Skin of body (tissue), 2 donors: ENCODE data around the gene EXTL1. TPM values are rescaled to one million over a fixed set of nuclear protein-coding genes. Genes with fewer than 3 reads are reported as not detected.
A peak's percentile ranks its signal among the peaks of the same experiment; 100 is the strongest.

Experiments used
- DNase-seq: peaks from one replicate; lab custom pipeline; 2025; lab: John Stamatoyannopoulos, UW
- total RNA-seq: library from RNA; depleted of rRNA; stranded (reverse); fragments of >200 nt; gene quantifications from one replicate; pipeline ENCODE4 v1.2.3, GENCODE V29; 2014

EXTL1 gene
- total RNA-seq, 1 donor from 2014 or later, result 0.69 TPM

DNA sequence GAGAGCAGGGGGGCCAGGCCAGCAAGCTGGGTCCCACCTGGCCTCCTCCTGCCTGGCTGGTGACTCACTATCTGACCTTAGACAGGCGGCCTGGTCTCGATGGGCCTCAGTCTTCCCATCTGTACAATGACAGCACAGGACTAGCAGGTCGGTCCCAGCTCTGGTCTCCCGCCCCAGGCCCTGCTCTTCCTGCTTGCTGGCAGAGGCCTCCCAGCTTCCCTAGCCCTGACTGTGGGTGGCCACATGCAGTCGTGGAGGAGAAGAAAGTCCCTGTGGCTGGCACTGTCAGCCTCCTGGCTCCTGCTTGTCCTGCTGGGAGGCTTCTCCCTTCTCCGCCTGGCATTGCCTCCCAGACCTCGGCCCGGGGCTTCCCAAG, 817 bp downstream of the EXTL1 start:
- DNase-seq, result no peak

DNA sequence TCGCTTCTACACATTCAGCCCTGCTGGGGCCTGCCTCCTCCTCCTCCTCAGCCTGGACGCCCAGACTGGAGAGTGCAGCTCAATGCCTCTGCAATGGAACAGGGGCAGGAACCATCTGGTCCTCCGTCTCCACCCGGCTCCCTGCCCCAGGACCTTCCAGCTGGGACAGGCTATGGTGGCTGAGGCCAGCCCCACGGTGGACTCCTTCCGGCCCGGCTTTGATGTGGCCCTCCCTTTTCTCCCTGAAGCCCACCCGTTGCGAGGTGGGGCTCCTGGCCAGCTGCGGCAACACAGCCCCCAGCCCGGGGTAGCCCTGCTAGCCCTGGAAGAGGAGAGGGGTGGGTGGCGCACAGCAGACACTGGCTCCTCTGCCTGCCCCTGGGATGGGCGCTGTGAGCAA, 1.4 kb downstream of the EXTL1 start:
- DNase-seq, result no peak

- DNase-seq, result no peak
Observed at GRCh38 chr1:26023826-26024225, 2.3 kb downstream of the EXTL1 start.

GRCh38 chr1:26025060-26025459, 3.5 kb downstream of the EXTL1 start:
- no peak for DNase-seq

DNA sequence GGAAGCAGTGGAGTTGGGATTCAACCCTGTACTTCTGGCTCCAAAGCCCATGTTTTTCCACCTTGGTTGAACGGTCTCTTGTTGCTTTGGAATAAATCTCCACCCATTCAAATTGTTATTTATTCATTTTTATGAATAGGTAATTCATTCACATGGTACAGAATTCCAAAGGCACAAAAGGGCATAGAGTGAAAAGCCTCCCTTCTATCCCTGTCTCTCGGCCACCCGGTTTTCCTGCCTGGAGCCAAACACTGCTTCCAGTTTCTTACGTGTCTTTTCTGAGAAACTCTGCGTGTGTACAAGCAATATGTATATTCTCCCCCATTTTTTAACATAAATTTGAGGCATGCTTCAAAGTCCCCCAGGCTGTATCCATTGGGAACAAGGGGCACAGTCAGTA, 3.9 kb downstream of the EXTL1 start:
- DNase-seq, result no peak

DNA sequence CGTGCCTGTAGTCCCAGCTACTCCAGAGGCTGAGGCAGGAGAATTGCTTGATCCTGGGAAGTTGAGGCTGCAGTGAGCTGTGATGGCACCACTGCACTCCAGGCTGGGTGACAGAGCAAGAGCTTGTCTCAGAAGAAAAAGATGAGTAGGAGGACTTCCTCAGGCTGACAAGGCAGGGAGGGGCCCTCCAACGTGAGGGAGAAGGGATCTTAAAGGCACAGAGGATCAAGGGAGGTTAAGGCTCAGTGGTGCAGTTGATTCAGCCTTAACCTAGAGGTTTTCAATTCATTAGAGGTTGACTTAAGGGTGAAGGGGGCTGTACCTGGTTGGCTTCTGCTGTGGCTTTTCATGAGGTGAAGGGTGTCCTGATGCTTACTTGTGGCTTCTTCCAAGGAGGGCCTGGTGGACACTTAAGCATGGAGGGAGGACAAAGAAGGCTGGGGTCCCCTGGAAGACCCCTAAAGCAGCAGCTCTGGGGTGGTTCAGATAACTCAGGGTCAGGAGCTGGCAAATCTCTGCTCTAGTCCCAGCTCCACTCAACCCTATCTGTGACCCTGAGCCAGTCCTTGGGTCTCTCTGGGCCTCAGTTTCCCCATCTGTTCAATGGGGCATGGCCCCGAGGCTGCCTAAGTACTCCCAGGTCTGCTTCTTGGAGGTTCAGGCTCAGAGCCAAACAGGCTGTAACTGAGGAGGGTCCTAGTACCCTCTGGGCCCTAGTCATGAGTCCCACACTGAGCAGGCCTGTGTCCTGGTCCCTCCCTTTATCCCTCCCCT, 6.3 kb downstream of the EXTL1 start:
- no peak for DNase-seq

GRCh38 chr1:26028490-26028980, 7.0 kb downstream of the EXTL1 start:
- DNase-seq, result no peak

DNA sequence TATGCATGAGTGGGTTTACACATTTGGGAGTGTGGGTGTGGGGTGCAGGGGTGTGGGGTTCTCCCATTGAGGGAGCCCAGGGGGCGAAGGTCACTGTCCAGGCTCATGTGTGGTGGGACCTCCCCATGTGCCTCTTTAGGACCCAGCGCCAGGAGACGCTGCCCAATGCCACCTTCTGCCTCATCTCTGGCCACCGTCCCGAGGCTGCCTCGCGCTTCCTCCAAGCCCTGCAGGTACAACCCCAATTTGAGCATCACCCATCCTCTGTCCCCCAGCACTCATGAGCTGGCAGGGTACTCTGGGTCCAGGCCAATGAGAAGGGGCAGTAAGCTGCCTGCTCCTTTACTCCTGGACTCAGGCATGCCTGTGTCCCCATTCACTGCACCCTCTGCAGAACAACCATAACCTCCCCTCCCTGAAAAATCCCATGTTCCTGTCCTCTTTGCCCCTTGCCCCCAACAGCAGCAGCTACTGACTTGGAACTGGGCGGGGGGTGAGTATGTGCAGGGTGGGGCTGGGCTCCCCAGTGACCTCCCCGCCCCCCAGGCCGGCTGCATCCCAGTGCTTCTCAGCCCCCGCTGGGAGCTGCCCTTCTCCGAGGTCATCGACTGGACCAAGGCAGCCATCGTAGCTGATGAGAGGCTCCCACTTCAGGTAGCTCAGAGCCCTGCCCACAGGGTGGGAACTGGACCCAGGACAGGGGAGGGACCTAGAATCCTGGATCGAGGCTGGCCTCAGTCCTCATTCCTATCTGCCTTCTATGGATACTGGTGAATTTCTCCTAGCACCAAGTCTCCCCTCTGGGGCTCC, 7.7 kb downstream of the EXTL1 start:
- no peak for DNase-seq

- no peak for DNase-seq
Observed at GRCh38 chr1:26029864-26030481, 8.4 kb downstream of the EXTL1 start.

GRCh38 chr1:26031196-26031595, 9.6 kb downstream of the EXTL1 start:
- DNase-seq, result no peak

DNA sequence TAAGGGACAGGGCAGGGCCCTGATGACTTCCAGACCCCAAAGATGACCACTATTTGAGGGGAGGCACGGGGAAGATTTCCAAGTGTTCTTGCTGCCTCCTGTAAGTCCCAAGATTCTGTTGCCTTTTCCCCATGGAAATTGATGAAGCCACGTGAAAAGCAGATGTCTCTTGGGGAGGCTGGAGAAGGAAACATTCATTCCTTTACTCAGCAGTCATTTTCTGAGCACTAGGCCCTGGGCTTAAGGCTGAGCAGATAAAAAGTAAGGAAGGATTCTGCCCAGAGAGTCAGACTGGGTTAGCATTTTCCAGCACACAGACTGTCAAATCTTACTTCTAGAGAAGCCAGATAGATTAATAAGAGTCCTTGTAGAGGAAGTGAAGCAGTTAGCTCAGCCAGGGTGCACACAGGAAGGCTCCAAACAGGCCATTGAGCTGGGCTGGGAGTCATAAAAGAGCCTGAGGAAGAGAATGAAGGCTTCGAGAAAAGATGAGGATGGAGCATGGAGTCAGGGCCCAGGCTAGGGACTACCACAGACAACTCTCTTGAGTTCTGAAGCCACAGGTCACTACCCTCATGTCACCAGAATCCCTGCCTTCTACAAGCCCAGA, 10.1 kb downstream of the EXTL1 start:
- DNase-seq, result peak; percentile 41

GRCh38 chr1:26032656-26033357, 11.2 kb downstream of the EXTL1 start:
- no peak for DNase-seq

- DNase-seq, result no peak
Observed at GRCh38 chr1:26034504-26035202, 13.1 kb downstream of the EXTL1 start.

GRCh38 chr1:26035203-26035958, 13.8 kb downstream of the EXTL1 start:
- peak; percentile 63 for DNase-seq

DNA sequence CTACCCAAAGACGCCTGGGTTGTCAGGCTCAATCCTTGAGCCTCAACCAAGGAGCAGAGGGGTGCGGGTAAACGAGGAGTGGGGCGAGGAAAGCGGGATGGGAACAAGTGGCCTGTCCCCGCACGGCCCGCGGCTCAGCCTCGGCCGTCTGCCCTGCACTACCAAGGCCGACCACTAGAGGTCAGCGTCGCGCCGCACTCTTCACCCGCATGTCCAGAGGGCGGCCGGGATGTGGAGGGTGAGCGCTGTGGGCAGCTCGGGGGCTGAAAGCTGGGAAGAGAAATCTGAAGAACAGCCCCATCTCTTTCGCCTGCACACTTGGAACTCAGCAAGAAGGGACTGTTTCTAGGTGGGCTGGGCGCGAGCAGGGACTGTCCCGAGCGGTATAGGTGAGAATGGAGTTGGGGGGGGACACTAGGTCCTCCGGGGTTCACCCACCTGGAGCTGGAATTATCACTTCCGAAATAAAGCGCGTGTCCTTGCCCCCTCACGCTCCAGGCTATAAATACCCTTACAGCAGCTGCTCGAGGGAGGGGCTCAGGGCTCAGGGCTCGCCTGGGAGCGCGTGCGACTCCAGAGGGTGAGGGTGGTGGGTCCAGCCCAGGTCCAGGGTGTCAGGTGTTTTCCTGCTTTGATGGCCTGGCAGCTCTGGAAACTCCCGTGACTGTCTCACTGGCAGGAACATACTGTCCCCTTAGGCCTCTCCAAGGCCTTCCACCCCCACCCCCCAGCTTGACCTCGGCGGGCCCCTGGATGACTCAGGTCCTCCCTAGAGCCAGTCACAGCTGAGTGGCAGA, 14.6 kb downstream of the EXTL1 start:
- peak; percentile 55 for DNase-seq

- no peak for DNase-seq
Observed at GRCh38 chr1:26036756-26037281, 15.2 kb downstream of the EXTL1 start.

DNA sequence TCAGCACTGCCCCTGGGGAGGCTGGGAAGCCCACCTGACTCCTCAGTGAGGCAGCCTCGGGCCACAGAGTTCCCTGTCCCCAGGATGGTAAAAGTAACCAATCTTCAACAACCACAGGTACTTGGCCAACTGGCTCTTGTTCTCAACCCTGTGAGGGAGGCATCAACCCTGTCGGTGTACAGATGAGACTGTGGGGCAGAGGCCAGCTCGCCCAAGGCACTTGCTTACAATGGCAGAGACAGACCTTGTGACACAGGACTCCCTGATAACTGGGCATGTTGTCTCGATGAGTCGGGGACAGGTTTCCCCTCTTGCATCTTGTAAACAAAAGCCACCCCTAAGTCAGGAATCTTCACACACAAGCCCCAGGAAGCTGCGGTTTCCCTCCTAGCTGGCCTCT, 16.3 kb downstream of the EXTL1 start:
- no peak for DNase-seq

DNA sequence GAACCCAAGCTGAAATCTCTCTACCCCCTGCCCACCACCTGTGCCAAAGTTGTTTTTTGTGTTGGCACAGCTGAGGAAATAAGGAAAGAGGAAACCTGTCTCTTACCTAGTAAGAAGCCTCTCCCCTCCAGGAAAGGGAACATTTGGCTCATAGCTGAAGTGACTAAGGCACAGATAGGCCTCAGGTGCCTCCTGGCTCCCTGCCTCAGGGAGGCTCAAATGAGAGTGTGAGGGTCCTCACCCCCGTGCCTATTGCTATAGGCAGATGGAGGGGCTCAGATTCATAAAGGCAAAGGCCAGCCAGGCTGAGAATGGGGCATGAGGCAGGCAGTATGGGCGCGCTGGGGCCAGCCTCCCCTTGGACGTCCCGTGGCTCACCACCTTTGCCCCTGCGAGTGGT, 16.9 kb downstream of the EXTL1 start:
- DNase-seq, result no peak

- DNase-seq, result no peak
Observed at GRCh38 chr1:26038904-26039303, 17.3 kb downstream of the EXTL1 start.
